ENCODE results near the gene POC1A. TPM values are rescaled to one million over a fixed set of nuclear protein-coding genes. Genes with fewer than 3 reads are reported as not detected.

POC1A gene
- total and polyA plus RNA-seq, 10 of the 15 experiments (the other 5 are each of a cell fraction or from before 2014, with no cell fraction given) = 8.5 to 49.8 (median 23.5) TPM

DNA sequence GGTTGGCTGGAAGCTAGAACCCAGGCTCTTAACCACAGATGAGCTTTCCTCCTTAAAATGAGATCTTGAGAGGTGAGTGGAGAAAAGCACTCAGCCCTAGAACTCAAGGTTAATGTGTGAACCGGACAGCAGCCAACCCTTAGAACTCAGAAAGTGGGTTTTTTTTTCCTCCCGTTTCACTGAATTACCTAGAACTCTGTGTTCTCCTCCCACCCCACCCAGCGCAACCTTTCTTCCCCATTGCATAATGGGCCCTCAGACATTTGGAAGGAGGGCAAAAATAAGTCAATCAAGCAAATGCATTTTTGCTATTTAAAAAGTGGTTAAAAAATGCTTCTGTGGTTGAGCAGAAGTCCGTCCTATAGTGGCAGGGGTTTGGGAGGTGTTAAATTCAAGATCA is 36.7 kb downstream of the POC1A start:
- BruUV-seq (replicated peaks) = no TSS peak
- Histone ChIP-seq H3K27me3 (replicated peaks in 1 of 2; ENCODE audit: control insufficient read depth in 2 of 2, insufficient read depth in 2 of 2, low read length in 1 of 2) (no peaks in the 10 kb centered on the region), H3K9ac (ENCODE audit: control insufficient read depth, insufficient read depth, low read length) (no peak overlapping the region), H3K4me2 (ENCODE audit: control insufficient read depth, insufficient read depth) (no peak overlapping the region), H3K36me3 (ENCODE audit: control insufficient read depth in 2 of 2, insufficient read depth in 2 of 2, low read length in 1 of 2) (peaks cover 7 to 8% of the 10 kb centered on the region in 2 experiments), H4K20me1 (ENCODE audit: control insufficient read depth, insufficient read depth) (no peaks in the 10 kb centered on the region), H3K4me1 (ENCODE audit: control insufficient read depth, insufficient read depth, low read length) (peaks cover 24% of the 10 kb centered on the region), H3K27ac (ENCODE audit: control insufficient read depth, insufficient read depth) (no peak overlapping the region), H3K9me3 (replicated peaks; ENCODE audit: control insufficient read depth, insufficient read depth, low read length) (no peaks in the 10 kb centered on the region), H2AFZ (ENCODE audit: control insufficient read depth, low read depth, low read length) (no peak overlapping the region), H3K4me3 (no peak overlapping the region), H3K79me2 (ENCODE audit: control insufficient read depth, insufficient read depth, low read length) (no peaks in the 10 kb centered on the region)
- ChIA-PET RAD21 (ENCODE audit: unreplicated experiment) (interaction anchor here (1.9 to 7.2 kb wide), 2 partner anchors 65 to 113 kb away, joined by 5 to 102 read pairs; no protein-coding TSS in a partner anchor), POLR2A (no interaction called here), CTCF (interaction anchor here (1.5 to 8.2 kb wide), 2 partner anchors 25 to 63 kb away, joined by 3 to 200 read pairs; partner anchors contain the start of gene DUSP7), SMC1A (ENCODE audit: uncharacterized antibody, unreplicated experiment) (interaction anchor here (0.5 to 2.0 kb wide), 2 partner anchors 116 to 295 kb away, joined by 5 to 7 read pairs; no protein-coding TSS in a partner anchor)
- DNase-seq (ENCODE audit: low read depth, low spot score) = no peak
- intact Hi-C loops (cut with micrococcal nuclease; ENCODE audit: unreplicated experiment) (no loop called here), in situ Hi-C loops (cut with MboI) (no loop called here)
- TF ChIP-seq TCF12 (IDR thresholded peaks at IDR 0.05; ENCODE audit: low read depth, low read length) (no peak), CBX3 (IDR thresholded peaks at IDR 0.05; ENCODE audit: borderline replicate concordance, low read depth) (no peak), CREB1 (IDR thresholded peaks at IDR 0.05; ENCODE audit: low read depth) (no peak), TAF1 (IDR thresholded peaks at IDR 0.05; ENCODE audit: borderline replicate concordance, low read depth, low read length) (no peak), ZNF24 (IDR thresholded peaks at IDR 0.05) (no peak), EP300 (IDR thresholded peaks at IDR 0.05; ENCODE audit: borderline replicate concordance in 1 of 2, control insufficient read depth in 1 of 2, low read depth in 2 of 2, low read length in 2 of 2) (no peak)
- TF ChIP-seq, protein P1, sequence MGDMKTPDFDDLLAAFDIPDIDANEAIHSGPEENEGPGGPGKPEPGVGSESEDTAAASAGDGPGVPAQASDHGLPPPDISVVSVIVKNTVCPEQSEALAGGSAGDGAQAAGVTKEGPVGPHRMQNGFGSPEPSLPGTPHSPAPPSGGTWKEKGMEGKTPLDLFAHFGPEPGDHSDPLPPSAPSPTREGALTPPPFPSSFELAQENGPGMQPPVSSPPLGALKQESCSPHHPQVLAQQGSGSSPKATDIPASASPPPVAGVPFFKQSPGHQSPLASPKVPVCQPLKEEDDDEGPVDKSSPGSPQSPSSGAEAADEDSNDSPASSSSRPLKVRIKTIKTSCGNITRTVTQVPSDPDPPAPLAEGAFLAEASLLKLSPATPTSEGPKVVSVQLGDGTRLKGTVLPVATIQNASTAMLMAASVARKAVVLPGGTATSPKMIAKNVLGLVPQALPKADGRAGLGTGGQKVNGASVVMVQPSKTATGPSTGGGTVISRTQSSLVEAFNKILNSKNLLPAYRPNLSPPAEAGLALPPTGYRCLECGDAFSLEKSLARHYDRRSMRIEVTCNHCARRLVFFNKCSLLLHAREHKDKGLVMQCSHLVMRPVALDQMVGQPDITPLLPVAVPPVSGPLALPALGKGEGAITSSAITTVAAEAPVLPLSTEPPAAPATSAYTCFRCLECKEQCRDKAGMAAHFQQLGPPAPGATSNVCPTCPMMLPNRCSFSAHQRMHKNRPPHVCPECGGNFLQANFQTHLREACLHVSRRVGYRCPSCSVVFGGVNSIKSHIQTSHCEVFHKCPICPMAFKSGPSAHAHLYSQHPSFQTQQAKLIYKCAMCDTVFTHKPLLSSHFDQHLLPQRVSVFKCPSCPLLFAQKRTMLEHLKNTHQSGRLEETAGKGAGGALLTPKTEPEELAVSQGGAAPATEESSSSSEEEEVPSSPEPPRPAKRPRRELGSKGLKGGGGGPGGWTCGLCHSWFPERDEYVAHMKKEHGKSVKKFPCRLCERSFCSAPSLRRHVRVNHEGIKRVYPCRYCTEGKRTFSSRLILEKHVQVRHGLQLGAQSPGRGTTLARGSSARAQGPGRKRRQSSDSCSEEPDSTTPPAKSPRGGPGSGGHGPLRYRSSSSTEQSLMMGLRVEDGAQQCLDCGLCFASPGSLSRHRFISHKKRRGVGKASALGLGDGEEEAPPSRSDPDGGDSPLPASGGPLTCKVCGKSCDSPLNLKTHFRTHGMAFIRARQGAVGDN (IDR thresholded peaks at IDR 0.05) = no peak
- TF ChIP-seq, protein P2, sequence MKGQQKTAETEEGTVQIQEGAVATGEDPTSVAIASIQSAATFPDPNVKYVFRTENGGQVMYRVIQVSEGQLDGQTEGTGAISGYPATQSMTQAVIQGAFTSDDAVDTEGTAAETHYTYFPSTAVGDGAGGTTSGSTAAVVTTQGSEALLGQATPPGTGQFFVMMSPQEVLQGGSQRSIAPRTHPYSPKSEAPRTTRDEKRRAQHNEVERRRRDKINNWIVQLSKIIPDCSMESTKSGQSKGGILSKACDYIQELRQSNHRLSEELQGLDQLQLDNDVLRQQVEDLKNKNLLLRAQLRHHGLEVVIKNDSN (IDR thresholded peaks at IDR 0.05; ENCODE audit: borderline replicate concordance, extremely low read length, insufficient read depth, low read depth, low read length) = no peak
- TF ChIP-seq, protein P3, sequence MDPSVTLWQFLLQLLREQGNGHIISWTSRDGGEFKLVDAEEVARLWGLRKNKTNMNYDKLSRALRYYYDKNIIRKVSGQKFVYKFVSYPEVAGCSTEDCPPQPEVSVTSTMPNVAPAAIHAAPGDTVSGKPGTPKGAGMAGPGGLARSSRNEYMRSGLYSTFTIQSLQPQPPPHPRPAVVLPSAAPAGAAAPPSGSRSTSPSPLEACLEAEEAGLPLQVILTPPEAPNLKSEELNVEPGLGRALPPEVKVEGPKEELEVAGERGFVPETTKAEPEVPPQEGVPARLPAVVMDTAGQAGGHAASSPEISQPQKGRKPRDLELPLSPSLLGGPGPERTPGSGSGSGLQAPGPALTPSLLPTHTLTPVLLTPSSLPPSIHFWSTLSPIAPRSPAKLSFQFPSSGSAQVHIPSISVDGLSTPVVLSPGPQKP (IDR thresholded peaks at IDR 0.05; ENCODE audit: low read depth, low read length) = no peak
- FAIRE-seq = no peak
- ATAC-seq = no peak
- 85% methylated on average over 4 of the region's 4 CpGs for WGBS (ENCODE audit: insufficient coverage, insufficient replicate concordance, low lambda C conversion rate, missing lambda C conversion rate)

Measured in GM12878 (cell line).